RPMI7951 (cell line): Measurements from ENCODE around the gene KIAA2012. TPM values are rescaled to one million over a fixed set of nuclear protein-coding genes. Genes with fewer than 3 reads are reported as not detected.
"Not testable (repeated sequence)": the region's sequence is repeated elsewhere in the genome, so short reads cannot be mapped to it uniquely, and the experiment has no call there.

ENCODE experiments used
- DNase-seq: peaks from one replicate; pipeline ENCODE4 v3.0.0-alpha.2; 2012; ENCODE audit warnings: low read depth
- total RNA-seq: library from RNA; depleted of rRNA; stranded (reverse); fragments of >200 nt; shearing (Covaris generic); gene quantifications from 2 replicates; pipeline ENCODE4 v1.2.3, GENCODE V29; 2014; rRNA removed

KIAA2012 gene
- total RNA-seq, 1 experiment from 2014 or later: under 0.01 TPM

GRCh38 chr2:202193881-202194353 is 120.9 kb downstream of the KIAA2012 start:
- DNase-seq: no peak

- no peak for DNase-seq
These were observed 121.4 kb downstream of the KIAA2012 start for GRCh38 chr2:202194418-202194817.

- DNase-seq: no peak
These were observed 123.7 kb downstream of the KIAA2012 start for GRCh38 chr2:202196727-202197126.

- DNase-seq: no peak
These were observed 128.4 kb downstream of the KIAA2012 start for GRCh38 chr2:202201220-202202160.

- DNase-seq: no peak
These were observed 130.3 kb downstream of the KIAA2012 start for GRCh38 chr2:202203348-202203747.

- no peak for DNase-seq
These were observed 131.8 kb downstream of the KIAA2012 start for GRCh38 chr2:202204855-202205254.

- DNase-seq: no peak
These were observed 135.5 kb downstream of the KIAA2012 start for GRCh38 chr2:202208526-202208925.

- DNase-seq: no peak
These were observed 142.1 kb downstream of the KIAA2012 start for GRCh38 chr2:202215179-202215578.

- DNase-seq: no peak
These were observed 148.8 kb downstream of the KIAA2012 start for GRCh38 chr2:202221873-202222272.

GRCh38 chr2:202237787-202238233 is 164.8 kb downstream of the KIAA2012 start:
- peak; percentile 61 for DNase-seq

- peak; percentile 88 for DNase-seq
These were observed 165.5 kb downstream of the KIAA2012 start, which contains the start of gene SUMO1 for GRCh38 chr2:202238234-202239197. SUMO1 (minus strand) TSS chr2:202238597; CDS start chr2:202238451, 146 bp downstream.

- not testable (repeated sequence) for DNase-seq
These were observed 174.7 kb downstream of the KIAA2012 start for GRCh38 chr2:202247710-202248109.

- DNase-seq: peak; percentile 58
These were observed 176.6 kb downstream of the KIAA2012 start for GRCh38 chr2:202249521-202250253.

- DNase-seq: no peak
These were observed 178.4 kb downstream of the KIAA2012 start for GRCh38 chr2:202251494-202251893.

Other genes with a start within 250 kb of the KIAA2012 start
- gene FZD7, start 39.4 kb upstream of the KIAA2012 start, total RNA-seq: 29.4 and 32.4 TPM in 2 replicates
- 210 and 276 TPM in 2 replicates for gene SUMO1, start 165.3 kb downstream of the KIAA2012 start, total RNA-seq
- 71.9 and 76.7 TPM in 2 replicates for gene NOP58, start 192.5 kb downstream of the KIAA2012 start, total RNA-seq